Measurements from ENCODE around the gene EN1.
A peak's percentile ranks its signal among the peaks of the same experiment; 100 is the strongest.

DNA sequence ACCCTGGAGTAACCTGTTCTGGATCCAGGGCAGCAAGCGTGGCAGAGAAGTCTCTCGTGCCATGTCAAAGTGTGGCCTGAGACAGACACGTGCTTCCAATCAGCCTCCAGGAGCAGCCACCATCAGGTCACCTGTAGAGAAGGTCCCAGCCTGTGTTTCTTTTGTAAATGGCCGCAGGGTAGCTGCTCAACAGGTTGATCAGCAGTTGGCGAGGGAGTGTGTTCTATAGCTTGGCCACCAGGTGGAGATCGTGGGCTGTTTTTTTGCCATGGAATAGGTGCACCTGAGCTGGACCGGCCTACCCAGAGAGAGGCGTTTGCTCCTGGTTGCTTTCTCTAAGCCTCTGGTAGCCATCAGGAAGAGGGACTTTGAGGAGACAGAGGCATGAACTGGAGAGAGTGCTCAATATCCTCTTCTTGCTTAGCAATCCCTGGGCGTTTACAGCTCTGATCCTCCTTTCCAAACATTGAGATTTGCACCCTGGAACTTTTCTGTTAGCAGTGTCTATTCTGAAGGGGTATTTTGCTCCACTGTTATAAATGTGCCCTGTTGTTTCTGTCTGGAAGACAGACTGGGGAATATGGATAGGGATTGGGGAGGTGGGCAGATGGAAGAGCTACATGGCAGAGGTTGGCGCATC lies 34.2 kb upstream of the EN1 start:
- TF ChIP-seq, protein P1, sequence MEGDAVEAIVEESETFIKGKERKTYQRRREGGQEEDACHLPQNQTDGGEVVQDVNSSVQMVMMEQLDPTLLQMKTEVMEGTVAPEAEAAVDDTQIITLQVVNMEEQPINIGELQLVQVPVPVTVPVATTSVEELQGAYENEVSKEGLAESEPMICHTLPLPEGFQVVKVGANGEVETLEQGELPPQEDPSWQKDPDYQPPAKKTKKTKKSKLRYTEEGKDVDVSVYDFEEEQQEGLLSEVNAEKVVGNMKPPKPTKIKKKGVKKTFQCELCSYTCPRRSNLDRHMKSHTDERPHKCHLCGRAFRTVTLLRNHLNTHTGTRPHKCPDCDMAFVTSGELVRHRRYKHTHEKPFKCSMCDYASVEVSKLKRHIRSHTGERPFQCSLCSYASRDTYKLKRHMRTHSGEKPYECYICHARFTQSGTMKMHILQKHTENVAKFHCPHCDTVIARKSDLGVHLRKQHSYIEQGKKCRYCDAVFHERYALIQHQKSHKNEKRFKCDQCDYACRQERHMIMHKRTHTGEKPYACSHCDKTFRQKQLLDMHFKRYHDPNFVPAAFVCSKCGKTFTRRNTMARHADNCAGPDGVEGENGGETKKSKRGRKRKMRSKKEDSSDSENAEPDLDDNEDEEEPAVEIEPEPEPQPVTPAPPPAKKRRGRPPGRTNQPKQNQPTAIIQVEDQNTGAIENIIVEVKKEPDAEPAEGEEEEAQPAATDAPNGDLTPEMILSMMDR (IDR thresholded peaks at IDR 0.05; ENCODE audit: insufficient read depth, low read length) = peak; percentile 47
- TF ChIP-seq POLR2AphosphoS5 (IDR thresholded peaks at IDR 0.05; ENCODE audit: low read depth) = no peak
- TF ChIP-seq GABPA (IDR thresholded peaks at IDR 0.05; ENCODE audit: low read depth) = no peak
- TF ChIP-seq, protein P2, sequence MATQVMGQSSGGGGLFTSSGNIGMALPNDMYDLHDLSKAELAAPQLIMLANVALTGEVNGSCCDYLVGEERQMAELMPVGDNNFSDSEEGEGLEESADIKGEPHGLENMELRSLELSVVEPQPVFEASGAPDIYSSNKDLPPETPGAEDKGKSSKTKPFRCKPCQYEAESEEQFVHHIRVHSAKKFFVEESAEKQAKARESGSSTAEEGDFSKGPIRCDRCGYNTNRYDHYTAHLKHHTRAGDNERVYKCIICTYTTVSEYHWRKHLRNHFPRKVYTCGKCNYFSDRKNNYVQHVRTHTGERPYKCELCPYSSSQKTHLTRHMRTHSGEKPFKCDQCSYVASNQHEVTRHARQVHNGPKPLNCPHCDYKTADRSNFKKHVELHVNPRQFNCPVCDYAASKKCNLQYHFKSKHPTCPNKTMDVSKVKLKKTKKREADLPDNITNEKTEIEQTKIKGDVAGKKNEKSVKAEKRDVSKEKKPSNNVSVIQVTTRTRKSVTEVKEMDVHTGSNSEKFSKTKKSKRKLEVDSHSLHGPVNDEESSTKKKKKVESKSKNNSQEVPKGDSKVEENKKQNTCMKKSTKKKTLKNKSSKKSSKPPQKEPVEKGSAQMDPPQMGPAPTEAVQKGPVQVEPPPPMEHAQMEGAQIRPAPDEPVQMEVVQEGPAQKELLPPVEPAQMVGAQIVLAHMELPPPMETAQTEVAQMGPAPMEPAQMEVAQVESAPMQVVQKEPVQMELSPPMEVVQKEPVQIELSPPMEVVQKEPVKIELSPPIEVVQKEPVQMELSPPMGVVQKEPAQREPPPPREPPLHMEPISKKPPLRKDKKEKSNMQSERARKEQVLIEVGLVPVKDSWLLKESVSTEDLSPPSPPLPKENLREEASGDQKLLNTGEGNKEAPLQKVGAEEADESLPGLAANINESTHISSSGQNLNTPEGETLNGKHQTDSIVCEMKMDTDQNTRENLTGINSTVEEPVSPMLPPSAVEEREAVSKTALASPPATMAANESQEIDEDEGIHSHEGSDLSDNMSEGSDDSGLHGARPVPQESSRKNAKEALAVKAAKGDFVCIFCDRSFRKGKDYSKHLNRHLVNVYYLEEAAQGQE (IDR thresholded peaks at IDR 0.05; ENCODE audit: insufficient replicate concordance, low read depth) = no peak
- no peak for TF ChIP-seq SPI1 (IDR thresholded peaks at IDR 0.05; ENCODE audit: borderline replicate concordance, low read depth)

All from HL-60 (cell line).